GM21717 (cell line): ENCODE results near the gene BTN3A1.
"Not testable (repeated sequence)": the region's sequence is repeated elsewhere in the genome, so short reads cannot be mapped to it uniquely, and the experiment has no call there.

Source experiments
- ATAC-seq: cut with Tn5 transposase; IDR thresholded peaks from one replicate; pipeline ENCODE4 v1.9.1; 2021; ENCODE audit warnings: mild to moderate bottlenecking, moderate library complexity; ENCODE audit not compliant: unreplicated experiment

BTN3A1 gene

DNA sequence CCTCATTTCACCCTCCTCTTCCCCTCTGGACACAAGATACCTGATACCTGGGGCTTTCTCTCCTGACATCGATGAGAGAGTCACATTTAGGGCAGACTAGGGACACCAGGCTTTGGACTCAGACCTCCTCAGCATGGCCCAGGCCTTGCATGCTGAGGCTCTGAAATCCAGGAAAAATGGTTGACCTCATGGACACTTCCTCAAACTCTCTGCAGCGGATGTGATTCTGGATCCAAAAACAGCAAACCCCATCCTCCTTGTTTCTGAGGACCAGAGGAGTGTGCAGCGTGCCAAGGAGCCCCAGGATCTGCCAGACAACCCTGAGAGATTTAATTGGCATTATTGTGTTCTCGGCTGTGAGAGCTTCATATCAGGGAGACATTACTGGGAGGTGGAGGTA is 10.9 kb downstream of the BTN3A1 start:
- ATAC-seq = no peak

DNA sequence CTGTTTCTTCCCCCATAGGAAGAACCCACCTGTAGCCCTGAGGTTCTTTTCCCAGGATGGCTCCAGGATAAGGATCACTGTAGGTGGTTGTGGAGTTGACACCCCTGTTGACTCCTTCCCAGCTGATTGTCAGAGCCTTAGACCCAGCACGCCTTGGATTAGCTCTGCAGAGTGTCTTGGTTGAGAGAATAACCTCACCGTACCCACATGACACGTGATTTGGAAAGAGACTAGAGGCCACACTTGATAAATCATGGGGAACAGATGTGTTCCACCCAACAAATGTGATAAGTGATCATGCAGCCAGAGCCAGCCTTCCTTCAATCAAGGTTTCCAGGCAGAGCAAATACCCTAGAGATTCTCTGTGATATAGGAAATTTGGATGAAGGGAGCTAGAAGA is 12.2 kb downstream of the BTN3A1 start:
- ATAC-seq = no peak

DNA sequence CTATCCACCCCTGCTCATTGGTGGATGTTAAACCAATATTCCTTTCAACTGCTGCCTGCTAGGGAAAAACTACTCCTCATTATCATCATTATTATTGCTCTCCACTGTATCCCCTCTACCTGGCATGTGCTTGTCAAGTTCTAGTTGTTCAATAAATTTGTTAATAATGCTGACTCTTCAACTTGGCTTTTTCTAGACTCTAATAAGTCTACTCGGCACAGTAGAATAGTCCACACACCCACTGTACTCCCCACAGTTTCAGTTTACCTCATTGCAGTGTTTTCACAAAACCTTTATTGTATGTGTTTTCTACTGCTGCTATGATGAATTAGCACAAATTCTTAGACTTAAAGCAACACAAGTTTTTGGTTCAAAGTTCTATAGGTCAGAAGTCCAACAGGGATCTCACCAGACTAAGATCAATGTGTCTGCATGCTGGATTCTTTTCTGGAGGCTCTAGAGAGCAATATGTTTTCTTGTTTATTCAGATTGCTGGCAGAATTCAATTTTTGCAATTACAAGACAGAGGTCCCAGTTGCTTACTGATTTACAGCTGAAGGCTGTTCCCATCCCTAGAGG is 13.1 kb downstream of the BTN3A1 start:
- ATAC-seq = no peak

DNA sequence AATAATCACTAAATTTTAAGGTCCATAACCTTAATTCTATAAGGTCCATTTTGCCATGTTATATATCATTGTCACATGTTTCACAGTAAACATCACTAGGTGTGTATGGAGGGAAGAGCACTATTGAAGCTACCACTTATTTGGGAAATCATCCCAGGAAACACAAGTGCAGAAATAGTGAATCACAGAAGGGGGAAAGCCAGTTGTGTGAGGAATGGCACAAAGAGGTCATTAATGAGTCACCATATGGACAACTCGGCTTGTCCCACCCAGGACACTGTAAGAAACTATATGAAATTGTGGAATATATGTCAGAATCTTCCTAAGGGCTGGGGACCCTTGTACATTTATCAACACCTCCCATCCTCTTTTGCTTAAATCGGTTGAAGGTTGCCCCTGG is 13.7 kb downstream of the BTN3A1 start:
- ATAC-seq = no peak

DNA sequence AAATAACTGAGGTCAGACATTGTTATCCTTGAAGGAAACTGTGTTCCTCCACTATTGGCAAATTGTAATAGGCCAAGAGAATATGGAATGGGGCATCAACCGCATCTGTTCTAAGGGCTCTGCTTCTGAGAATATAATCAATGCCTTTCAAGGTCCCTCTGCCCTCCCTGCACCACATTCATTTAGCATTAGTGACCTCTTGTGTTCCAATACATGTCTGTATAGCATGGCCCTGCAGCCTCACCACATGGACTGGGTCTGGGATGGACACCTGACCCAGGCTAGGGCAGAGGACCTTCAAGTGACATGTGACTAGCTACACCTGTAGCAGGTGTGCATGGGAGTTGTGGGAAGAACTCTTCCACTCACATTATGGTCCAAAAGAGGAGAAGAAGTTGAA is 14.2 kb downstream of the BTN3A1 start:
- ATAC-seq = no peak

DNA sequence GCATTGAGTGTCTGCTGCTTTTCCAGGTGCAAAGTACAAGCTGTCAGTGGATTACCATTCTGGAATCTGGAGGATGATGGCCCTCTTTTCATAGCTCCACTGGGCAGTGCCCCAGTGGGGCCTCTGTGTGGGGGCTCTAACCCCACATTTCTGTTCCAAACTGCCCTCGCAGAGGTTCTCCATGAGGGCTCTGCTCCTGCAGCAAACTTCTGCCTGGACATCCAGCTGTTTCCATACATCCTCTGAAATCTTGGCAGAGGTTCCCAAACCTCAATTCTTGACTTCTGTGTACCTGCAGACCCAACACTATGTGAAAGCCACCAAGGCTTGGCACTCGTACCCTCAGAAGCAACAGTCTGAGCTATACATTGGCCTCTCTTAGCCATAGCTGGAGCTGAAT is 16.0 kb downstream of the BTN3A1 start:
- not testable (repeated sequence) for ATAC-seq

DNA sequence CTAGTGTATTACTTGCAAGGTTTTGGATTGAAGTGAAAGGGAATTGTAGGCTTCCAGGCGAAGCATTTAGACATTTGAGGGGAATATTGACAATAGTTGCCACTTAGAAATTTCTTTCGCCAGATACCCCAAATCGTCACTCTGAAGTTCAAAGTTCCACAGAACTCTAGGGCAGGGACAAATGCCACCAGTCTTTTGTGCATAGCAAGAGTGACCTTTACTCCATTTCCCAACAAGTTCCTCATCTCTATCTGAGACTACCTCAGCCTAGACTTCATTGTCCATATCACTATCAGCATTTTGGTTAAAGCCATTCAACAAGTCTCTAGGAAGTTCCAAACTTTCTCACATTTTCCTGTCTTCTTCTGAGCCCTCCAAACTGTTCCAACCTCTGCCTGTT is 16.7 kb downstream of the BTN3A1 start:
- ATAC-seq = not testable (repeated sequence)

DNA sequence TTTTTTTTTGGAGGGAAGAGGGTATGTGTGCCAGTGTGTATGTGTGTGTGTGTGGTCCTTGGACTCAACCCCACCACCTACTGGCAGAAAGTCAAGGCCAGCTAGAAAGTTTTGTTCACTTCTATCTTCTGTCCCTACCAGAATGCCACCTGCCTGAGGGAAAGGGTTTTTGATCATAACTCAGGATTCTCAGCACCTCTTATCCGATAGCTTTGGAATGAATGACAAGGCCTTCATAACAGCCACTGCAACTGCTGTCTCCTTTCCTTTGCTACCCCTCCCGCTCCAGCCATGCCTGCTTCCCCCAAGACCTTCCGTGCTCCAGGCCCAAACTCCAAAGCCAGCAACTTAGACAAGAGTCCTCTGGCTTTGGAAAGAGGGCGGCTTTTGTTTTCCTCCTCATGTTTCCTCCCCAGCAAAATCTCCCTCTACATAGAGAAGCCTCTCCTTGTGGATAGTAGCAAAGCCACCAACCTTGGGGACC is 18.7 kb downstream of the BTN3A1 start:
- no peak for ATAC-seq

DNA sequence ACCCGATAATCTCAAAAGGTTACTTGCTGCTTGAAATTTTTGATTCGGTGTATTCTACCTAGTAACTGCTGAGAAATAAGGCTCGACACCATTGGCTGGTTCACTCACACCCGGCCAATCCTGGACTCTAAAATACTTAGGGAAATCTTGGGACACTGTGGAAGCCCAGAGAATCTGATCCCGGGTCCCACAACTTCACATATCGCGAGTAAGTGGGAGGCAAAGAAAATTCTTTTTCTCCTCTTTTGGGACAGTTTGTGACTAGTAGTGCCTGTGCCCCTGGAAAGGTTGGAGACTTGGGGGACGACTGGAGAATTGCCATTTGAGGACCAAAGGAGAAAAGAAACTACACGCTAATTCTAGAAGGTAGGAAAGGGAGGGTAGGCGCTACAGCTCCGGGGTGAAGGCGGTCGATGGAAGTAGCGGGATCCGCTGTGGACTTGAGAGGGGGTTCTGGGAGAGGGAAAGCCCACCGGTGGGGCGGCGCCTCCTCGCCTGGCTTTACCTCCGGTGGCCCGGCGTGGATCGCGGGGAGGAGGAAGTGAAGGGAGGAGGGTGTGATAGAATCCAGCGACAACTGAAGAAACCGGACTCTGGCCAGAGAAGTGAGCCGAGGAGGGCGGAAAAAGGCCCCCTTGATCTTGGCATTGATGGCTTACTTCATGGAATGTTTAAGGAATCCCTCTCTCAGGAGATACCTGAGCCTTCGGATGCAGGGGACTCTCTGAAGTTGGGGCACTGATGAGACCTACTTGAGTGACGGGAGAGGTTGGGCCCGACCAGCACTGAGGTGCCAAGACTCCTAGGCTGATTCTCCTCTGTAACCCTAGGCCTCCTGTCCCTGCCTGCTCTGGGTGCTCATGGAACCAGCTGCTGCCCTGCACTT is 19.4 kb downstream of the BTN3A1 start:
- ATAC-seq = peak; percentile 87

DNA sequence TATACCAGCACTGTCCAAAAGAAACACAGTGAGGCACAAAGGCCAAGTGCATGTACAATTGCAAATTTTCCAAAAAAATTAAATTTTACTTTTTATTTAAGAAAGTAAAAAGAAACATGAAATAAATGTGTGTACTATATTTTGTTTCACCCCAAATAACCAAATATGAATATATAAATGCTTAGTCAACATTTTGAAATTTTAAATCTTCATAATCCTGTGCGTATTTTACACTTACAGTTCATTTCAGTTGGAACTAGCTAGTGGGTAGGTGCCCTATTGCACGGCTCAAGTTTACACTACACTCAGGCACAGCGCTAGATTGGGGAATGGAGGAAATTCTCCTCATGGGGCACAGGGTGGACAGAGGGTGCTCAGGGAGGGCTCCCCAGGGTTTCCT is 20.3 kb downstream of the BTN3A1 start:
- no peak for ATAC-seq

DNA sequence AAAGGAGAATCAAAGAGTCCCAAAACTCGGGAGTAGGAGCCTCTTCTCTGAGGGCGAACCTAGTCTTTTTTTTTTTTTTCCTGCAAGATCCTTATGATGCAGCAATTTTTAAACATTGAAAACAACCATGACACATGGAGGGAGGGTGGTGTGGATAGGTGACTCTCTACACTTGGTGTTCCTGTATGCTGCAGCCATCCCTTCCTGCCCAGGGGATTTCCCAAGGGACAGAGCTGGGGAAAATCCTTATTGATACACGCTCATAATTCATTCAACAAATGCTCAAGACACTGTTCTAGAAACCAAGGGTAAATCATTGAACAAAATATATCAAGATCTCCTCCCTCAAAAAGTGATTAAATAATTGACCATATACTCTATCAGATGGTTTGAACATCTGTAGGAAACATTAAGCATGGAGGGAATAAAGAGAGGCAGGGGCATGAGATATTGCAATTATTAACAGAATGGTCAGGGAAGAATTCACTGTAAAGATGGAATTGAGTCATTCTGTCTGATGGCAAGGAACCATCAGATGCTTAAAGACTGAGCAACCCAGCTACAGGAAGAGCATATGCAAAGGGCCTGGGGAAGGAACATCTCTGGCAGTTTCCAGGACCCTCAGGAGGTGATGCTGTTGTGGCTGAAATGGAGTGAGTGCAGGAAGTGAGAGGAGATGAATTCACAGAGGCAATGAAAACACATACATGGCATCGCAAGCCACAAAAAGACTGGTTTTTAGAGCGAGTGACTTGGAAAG is 24.8 kb downstream of the BTN3A1 start:
- no peak for ATAC-seq

DNA sequence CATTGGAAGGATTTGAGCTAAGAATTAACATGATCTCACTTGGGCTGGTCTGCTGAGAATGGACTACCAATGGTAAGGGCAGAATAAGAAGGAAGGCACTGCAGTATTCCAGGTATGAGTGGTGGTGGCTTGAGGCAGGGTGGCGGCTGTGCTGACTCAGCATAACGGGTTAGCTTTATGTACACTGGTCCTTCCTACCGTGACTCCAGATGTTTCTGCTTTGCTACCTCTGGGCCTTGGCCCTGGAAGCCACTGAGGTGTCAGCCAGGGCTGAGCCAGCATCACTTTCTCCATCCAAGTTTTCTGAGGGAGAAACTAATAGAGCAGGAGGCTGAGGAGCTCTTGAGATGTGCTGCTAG is 25.4 kb downstream of the BTN3A1 start:
- ATAC-seq = no peak

DNA sequence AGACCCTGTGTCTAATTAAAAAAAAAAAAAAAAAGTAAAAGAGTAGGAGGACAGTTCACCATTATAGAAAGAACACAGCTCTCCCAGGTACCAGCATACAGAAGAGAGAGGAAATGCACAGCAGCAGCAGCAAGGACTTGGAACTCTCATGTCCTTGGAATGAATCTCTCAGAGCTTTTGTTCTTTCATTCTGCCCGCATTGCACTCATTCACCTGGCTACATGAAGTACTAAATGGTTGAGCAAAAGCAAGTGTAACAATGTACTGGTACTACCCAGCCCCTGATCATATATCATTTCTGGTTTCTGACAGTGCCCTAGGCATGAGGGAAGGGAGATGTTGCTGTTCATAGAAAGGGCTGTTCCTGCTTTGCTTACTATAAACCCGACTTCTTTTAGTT is 26.1 kb downstream of the BTN3A1 start:
- ATAC-seq = no peak

DNA sequence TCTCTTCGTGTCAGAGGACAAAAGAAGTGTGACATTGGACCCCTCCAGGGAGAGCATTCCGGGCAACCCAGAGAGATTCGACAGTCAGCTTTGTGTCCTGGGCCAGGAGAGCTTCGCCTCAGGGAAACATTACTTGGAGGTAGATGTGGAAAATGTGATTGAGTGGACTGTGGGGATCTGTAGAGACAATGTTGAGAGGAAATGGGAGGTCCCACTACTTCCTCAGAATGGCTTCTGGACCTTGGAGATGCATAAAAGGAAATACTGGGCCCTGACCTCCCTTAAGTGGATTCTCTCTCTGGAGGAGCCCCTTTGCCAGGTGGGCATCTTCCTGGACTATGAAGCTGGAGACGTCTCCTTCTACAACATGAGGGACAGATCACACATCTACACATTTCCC is 28.7 kb downstream of the BTN3A1 start:
- no peak for ATAC-seq

DNA sequence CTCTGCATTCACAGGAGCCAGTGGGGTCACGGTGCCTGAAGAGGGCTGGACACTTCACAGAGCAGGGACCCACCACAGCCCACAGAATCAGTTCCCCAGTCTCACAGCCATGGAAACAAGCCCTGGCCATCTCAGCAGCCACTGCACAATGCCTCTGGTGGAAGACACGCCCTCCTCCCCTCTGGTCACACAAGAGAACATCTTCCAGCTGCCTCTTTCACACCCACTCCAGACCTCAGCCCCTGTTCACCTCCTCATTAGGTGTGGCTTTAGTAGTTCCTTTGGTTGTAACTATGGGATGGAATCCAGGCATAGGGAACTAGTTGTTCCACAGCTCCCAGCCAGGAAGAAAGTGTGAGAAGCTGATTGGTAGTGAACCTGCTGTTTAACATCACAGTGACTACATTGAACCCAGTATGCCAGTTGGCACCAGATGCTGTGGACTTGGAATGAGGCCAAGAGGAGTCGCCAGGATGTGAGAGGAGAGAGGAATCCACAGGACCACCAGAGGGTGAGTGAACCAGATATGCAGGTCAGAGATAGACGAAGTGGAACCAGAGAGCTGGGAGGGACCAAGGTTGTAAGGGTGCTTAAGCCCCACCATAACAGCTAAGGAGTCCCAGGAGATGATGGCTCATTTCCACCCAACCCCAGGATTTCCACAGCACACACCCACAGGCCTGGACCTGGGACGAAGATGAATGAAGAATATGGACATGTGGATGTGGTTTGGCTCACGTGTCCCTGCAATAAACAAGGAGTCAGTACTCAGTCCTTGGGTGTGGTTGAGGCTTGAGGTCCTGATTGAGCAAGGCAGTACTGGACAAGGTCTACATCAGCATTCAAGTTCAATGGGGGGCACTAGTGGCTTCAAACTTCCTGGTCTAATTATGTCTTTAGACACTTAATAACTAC is 29.4 kb downstream of the BTN3A1 start:
- no peak for ATAC-seq

DNA sequence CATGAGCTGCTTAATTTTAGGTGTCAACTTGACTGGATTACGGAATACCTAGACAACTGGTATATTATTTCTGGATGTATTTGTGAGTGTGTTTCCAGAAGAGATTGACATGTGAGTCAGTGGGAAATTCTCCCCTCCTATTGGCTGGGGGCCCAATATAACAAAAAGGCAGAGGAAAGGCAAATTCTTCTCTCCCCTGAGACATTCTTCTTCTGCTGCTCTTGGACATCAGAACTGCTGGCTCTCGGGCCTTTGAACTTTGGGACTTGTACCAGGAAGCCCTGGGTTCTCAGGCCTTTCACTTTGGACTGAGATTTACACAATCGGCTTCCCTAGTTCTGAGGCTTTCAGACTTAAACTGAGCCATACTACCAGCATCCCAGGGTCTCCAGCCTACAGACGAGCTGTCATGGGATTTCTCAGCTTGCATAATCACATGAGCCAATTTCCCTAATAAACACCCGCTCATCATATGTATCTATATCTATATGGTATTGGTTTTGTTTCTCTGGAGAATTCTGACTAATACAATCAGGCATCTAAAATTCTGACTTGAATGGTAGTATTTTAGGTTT is 30.6 kb downstream of the BTN3A1 start:
- ATAC-seq = no peak

DNA sequence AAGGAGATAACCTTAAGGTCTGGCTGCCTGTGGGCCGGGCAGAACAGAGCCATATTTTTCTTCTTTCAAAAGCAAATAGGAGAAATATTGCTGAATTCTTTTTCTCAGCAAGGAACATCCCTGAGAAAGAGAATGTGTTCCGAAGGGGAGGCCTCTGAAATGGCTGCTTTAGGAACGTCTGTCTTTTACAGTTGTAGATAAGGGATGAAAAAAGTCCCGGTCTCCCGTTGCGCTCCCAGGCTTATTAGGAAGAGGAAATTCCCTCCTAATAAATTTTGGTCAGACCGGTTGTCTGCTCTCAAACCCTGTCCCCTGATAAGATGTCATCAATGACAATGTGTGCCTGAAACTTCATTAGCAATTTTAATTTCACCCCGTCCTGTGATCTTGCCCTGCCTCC is 31.6 kb downstream of the BTN3A1 start:
- not testable (repeated sequence) for ATAC-seq

DNA sequence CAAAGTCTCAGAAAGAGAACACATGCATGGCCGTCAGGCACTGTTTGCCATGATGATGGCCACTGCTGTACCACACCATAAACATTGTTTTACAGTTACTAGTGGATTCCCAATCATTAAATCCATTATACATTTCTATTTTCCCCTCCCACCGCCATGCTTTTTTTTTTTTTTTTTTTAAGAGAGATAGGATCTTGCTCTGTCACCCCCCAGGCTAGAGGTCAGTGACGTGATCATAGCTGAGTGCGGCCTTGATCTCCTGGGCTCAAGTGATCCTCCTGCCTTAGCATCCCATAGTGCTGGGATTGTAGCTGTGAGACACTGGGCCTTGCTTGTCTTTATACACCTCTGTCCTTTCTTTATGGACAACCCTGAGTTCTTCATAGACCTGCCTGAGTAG is 33.9 kb downstream of the BTN3A1 start:
- no peak for ATAC-seq

DNA sequence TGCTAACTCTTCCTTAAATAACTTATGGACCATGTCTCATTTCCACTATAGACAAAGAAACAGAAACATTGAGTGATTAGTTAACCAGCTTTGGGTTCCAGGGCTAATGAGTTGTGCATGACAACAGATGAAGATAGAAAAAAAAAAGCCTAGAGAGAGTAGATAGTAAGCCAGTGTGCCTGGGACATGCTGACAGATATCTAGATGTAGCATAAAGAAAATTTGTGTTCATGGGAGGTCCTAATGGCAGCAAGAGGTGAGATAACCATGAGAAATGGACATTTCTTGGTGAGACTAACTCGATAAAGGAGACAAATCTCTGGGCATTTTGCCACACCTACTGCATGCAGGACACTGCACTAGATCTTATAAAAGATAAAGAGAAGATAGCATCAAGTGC is 35.5 kb downstream of the BTN3A1 start:
- ATAC-seq = no peak

DNA sequence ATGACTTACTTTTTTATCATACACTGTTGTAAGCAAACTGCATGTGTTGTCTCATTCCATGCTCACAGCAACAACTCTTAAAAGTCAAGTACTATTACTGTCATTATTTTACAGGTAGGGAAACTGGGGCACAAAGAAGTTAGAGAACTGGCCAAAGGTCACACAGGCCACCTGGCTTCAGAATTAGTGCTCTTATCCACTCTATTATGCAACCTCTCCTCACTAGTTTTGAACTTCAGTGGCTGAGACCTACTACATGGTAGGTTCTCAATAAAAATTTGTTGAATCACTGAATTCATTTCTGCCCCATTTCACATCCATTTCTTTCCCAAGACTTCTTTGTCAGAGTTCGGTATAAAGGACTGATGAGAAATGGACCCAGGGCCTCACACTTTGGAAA is 35.9 kb downstream of the BTN3A1 start:
- ATAC-seq = no peak
